Limb (tissue), 2 donors: ENCODE results near the gene CSNK2A2.

ENCODE experiments used
- DNase-seq, 2 donors: peaks; one replicate each; pipeline ENCODE4 v3.0.0-alpha.2; 2016; ENCODE audit errors: extremely low spot score in 2 of 2

CSNK2A2 gene

GRCh38 chr16:58148099-58148498, 49.8 kb downstream of the CSNK2A2 start:
- no peak for DNase-seq

- no peak for DNase-seq
Observed at GRCh38 chr16:58138852-58139251, 59.1 kb downstream of the CSNK2A2 start.

- no peak for DNase-seq
Observed at GRCh38 chr16:58137581-58137980, 60.3 kb downstream of the CSNK2A2 start.

GRCh38 chr16:58129097-58129936, 68.6 kb downstream of the CSNK2A2 start, which contains the start of gene CFAP20:
TSS of gene CFAP20 (minus strand) at chr16:58129381. CDS start at chr16:58129115, 266 bp downstream.
- peak; percentile 99 for DNase-seq

GRCh38 chr16:58128711-58129096, 69.2 kb downstream of the CSNK2A2 start:
- peak in 1 of 2 donors; percentile 77 for DNase-seq

- no peak for DNase-seq
Observed at GRCh38 chr16:58128181-58128631, 69.7 kb downstream of the CSNK2A2 start.

- no peak for DNase-seq
Observed at GRCh38 chr16:58127634-58128033, 70.3 kb downstream of the CSNK2A2 start.

GRCh38 chr16:58127033-58127556, 70.8 kb downstream of the CSNK2A2 start:
- DNase-seq, result peak in 1 of 2 donors; percentile 58

- DNase-seq, result no peak
Observed at GRCh38 chr16:58126451-58126961, 71.4 kb downstream of the CSNK2A2 start.

- no peak for DNase-seq
Observed at GRCh38 chr16:58125781-58126335, 72.0 kb downstream of the CSNK2A2 start.

- no peak for DNase-seq
Observed at GRCh38 chr16:58125041-58125440, 72.9 kb downstream of the CSNK2A2 start.

- DNase-seq, result no peak
Observed at GRCh38 chr16:58124601-58124915, 73.3 kb downstream of the CSNK2A2 start.

GRCh38 chr16:58123896-58124600, 73.9 kb downstream of the CSNK2A2 start:
- no peak for DNase-seq

GRCh38 chr16:58121132-58121531, 76.8 kb downstream of the CSNK2A2 start:
- no peak for DNase-seq

GRCh38 chr16:58120234-58120633, 77.7 kb downstream of the CSNK2A2 start:
- no peak for DNase-seq

GRCh38 chr16:58119509-58119845, 78.4 kb downstream of the CSNK2A2 start:
- no peak for DNase-seq

GRCh38 chr16:58118801-58119508, 79.0 kb downstream of the CSNK2A2 start:
- DNase-seq, result no peak

GRCh38 chr16:58116529-58116928, 81.4 kb downstream of the CSNK2A2 start:
- no peak for DNase-seq

GRCh38 chr16:58116081-58116480, 81.8 kb downstream of the CSNK2A2 start:
- DNase-seq, result no peak

- DNase-seq, result no peak
Observed at GRCh38 chr16:58114827-58115825, 82.8 kb downstream of the CSNK2A2 start.
